K562 (cell line): ENCODE data around the gene METTL23. TPM values are rescaled to one million over a fixed set of nuclear protein-coding genes. Genes with fewer than 3 reads are reported as not detected.

Source experiments
- ARID2 ChIP-seq: fragments of 450-650 bp; IDR thresholded peaks from 2 replicates; pipeline ENCODE4 v1.6.1; 2017; ENCODE audit warnings: antibody characterized with exemption, mild to moderate bottlenecking
- BRD9 ChIP-seq: fragments of 450-650 bp; IDR thresholded peaks from 2 replicates; pipeline ENCODE4 v1.6.1; 2018; ENCODE audit warnings: low read depth; ENCODE audit not compliant: partially characterized antibody
- CXXC5 ChIP-seq: fragments of 250-450 bp; sonication (Bioruptor Pico); IDR thresholded peaks from 2 replicates; pipeline ENCODE4 v1.8.0; 2022; ENCODE audit warnings: inconsistent platforms, mild to moderate bottlenecking, moderate library complexity
- HDAC3 ChIP-seq: fragments of 450-650 bp; IDR thresholded peaks from 2 replicates; pipeline ENCODE4 v1.6.1; 2018; ENCODE audit warnings: borderline replicate concordance, mild to moderate bottlenecking, moderate library complexity; ENCODE audit not compliant: partially characterized antibody
- KLF16 ChIP-seq: IDR thresholded peaks from 2 replicates; pipeline ENCODE4 v1.6.1; 2016; ENCODE audit warnings: antibody characterized with exemption
- MCM2 ChIP-seq: fragments of 450-650 bp; IDR thresholded peaks from 2 replicates; pipeline ENCODE4 v1.6.1; 2017; ENCODE audit warnings: low read depth, mild to moderate bottlenecking
- POLR2AphosphoS5 ChIP-seq: IDR thresholded peaks from 2 replicates; pipeline ENCODE4 v1.6.1; 2011; ENCODE audit warnings: mild to moderate bottlenecking, low read depth, low read length, moderate library complexity; ENCODE audit not compliant: control insufficient read depth, insufficient read depth
- PURB ChIP-seq: sonication (generic); formaldehyde crosslinking; IDR thresholded peaks from 2 replicates; pipeline ENCODE4 v1.9.0; 2021; ENCODE audit warnings: low read depth, mild to moderate bottlenecking, missing genetic modification reagents
- RBFOX2 ChIP-seq: fragments of 200-400 bp; formaldehyde crosslinking; IDR thresholded peaks from 2 replicates; pipeline ENCODE4 v1.6.1; 2017; ENCODE audit warnings: low read depth, mild to moderate bottlenecking, low read length, moderate library complexity
- RBM25 ChIP-seq: fragments of 200-400 bp; formaldehyde crosslinking; IDR thresholded peaks from 2 replicates; pipeline ENCODE4 v1.6.1; 2018; ENCODE audit warnings: low read length, low read depth, moderate library complexity; ENCODE audit not compliant: severe bottlenecking
- ZNF232 ChIP-seq: sonication (generic); formaldehyde crosslinking; IDR thresholded peaks from 2 replicates; pipeline ENCODE4 v1.8.0; 2022; ENCODE audit warnings: mild to moderate bottlenecking, missing genetic modification reagents
- ZNF253 ChIP-seq: fragments of 250-450 bp; sonication (Bioruptor Pico); conservative IDR thresholded peaks from 2 replicates; pipeline ENCODE4 v1.6.1; 2021; ENCODE audit warnings: mild to moderate bottlenecking
- ZNF3 ChIP-seq: fragments of 250-450 bp; sonication (Bioruptor Pico); IDR thresholded peaks from 2 replicates; pipeline ENCODE4 v1.5.0; 2021; ENCODE audit warnings: mild to moderate bottlenecking, moderate library complexity
- polyA plus RNA-seq, 8 experiments: library from polyadenylated mRNA; depleted of rRNA in 4 of 8; stranded (reverse) in 5 of 8; unstranded in 3 of 8; fragments of >200 nt; fragmentation: Nextera tagmentation in 2 of 8; fragmentation: Illumina TruSeq in 1 of 8; extraction: Ambion mirVana in 2 of 8; extraction: Trizol in 1 of 8; gene quantifications; 2 replicates each; pipeline versions ENCODE4 v1.2.1 to v1.2.3, GENCODE V29; 2011 to 2014; ENCODE audit warnings: inconsistent platforms in 1 of 8, missing spikeins in 1 of 8
- total RNA-seq, 7 experiments: library from RNA; depleted of rRNA in 6 of 7; stranded (reverse); fragments of >200 nt in 6 of 7; fragmentation: Illumina TruSeq in 2 of 7; extraction: Trizol in 2 of 7; gene quantifications; 2 replicates each; pipeline versions ENCODE4 v1.2.1 to v1.2.3, GENCODE V29; 2011 to 2021; ENCODE audit warnings: low replicate concordance in 1 of 7
- TF ChIP-seq, protein P1 (sequence below): fragments of 450-650 bp; formaldehyde crosslinking; IDR thresholded peaks from 2 replicates; pipeline ENCODE4 v1.4.0; 2020; ENCODE audit warnings: mild to moderate bottlenecking, mixed read lengths
- TF ChIP-seq, protein P2 (sequence below): fragments of 450-650 bp; IDR thresholded peaks from 2 replicates; pipeline ENCODE4 v1.6.1; 2017; ENCODE audit warnings: antibody characterized with exemption, mild to moderate bottlenecking
- TF ChIP-seq, protein P3 (sequence below): fragments of 450-650 bp; formaldehyde crosslinking; IDR thresholded peaks from 2 replicates; pipeline ENCODE4 v1.4.0; 2020; ENCODE audit warnings: mild to moderate bottlenecking
- TF ChIP-seq, protein P4 (sequence below): IDR thresholded peaks from 2 replicates; pipeline ENCODE4 v1.6.1; 2011; ENCODE audit not compliant: insufficient read length; ENCODE audit errors: extremely low read depth

The METTL23 gene
- total and polyA plus RNA-seq, 9 of the 15 experiments (the other 6 are each of a cell fraction or from before 2014, with no cell fraction given) = 29.4 to 67.3 (median 41.6) TPM

DNA sequence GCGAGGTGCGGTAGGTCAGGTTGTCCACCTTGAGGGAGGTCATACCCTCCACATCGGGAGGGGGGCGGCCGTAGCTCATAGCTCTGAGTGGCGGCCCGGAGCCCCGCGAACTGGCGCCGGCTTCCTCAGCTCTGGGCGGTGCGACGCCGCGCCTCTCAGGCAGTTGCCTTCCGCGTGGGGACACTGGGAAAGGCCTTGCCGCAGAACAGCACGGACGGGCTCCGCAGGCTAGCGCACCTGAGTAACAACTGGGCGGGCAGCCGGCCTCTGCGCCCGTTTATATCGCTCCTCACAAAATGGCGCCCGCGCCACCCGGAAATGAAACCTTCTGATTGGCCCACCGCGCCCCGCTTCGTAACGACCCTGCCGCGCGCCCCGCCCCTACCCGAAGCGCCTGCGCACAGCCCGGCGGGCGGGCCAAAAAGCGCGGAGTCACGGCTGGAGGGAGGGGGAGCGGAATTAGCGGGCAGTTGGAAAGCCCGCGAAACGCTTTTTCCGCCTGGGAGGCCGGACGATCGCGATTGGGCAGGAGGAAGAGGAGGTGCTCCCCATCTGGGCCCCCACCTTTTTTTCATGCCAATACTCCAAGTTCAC, 10.5 kb downstream of the METTL23 start, which contains the start of gene SRSF2 (continued):
- TF ChIP-seq, protein P1, sequence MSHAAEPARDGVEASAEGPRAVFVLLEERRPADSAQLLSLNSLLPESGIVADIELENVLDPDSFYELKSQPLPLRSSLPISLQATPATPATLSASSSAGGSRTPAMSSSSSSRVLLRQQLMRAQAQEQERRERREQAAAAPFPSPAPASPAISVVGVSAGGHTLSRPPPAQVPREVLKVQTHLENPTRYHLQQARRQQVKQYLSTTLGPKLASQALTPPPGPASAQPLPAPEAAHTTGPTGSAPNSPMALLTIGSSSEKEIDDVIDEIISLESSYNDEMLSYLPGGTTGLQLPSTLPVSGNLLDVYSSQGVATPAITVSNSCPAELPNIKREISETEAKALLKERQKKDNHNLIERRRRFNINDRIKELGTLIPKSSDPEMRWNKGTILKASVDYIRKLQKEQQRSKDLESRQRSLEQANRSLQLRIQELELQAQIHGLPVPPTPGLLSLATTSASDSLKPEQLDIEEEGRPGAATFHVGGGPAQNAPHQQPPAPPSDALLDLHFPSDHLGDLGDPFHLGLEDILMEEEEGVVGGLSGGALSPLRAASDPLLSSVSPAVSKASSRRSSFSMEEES (CRISPR knock-in tag) = no peak
- TF ChIP-seq, protein P2, sequence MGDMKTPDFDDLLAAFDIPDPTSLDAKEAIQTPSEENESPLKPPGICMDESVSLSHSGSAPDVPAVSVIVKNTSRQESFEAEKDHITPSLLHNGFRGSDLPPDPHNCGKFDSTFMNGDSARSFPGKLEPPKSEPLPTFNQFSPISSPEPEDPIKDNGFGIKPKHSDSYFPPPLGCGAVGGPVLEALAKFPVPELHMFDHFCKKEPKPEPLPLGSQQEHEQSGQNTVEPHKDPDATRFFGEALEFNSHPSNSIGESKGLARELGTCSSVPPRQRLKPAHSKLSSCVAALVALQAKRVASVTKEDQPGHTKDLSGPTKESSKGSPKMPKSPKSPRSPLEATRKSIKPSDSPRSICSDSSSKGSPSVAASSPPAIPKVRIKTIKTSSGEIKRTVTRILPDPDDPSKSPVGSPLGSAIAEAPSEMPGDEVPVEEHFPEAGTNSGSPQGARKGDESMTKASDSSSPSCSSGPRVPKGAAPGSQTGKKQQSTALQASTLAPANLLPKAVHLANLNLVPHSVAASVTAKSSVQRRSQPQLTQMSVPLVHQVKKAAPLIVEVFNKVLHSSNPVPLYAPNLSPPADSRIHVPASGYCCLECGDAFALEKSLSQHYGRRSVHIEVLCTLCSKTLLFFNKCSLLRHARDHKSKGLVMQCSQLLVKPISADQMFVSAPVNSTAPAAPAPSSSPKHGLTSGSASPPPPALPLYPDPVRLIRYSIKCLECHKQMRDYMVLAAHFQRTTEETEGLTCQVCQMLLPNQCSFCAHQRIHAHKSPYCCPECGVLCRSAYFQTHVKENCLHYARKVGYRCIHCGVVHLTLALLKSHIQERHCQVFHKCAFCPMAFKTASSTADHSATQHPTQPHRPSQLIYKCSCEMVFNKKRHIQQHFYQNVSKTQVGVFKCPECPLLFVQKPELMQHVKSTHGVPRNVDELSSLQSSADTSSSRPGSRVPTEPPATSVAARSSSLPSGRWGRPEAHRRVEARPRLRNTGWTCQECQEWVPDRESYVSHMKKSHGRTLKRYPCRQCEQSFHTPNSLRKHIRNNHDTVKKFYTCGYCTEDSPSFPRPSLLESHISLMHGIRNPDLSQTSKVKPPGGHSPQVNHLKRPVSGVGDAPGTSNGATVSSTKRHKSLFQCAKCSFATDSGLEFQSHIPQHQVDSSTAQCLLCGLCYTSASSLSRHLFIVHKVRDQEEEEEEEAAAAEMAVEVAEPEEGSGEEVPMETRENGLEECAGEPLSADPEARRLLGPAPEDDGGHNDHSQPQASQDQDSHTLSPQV = no peak
- TF ChIP-seq POLR2AphosphoS5 (peak; percentile 99), PURB (no peak), HDAC3 (no peak), ZNF253 (CRISPR knock-in tag) (no peak), ZNF3 (CRISPR knock-in tag) (no peak), RBM25 (no peak), KLF16 (no peak), ARID2 (no peak), BRD9 (peak; percentile 28), ZNF232 (CRISPR knock-in tag) (peak; percentile 82; the same call in 1 of the 2 replicates), RBFOX2 (peak; percentile 95), MCM2 (no peak), CXXC5 (CRISPR knock-in tag) (peak; percentile 83)
- TF ChIP-seq, protein P3, sequence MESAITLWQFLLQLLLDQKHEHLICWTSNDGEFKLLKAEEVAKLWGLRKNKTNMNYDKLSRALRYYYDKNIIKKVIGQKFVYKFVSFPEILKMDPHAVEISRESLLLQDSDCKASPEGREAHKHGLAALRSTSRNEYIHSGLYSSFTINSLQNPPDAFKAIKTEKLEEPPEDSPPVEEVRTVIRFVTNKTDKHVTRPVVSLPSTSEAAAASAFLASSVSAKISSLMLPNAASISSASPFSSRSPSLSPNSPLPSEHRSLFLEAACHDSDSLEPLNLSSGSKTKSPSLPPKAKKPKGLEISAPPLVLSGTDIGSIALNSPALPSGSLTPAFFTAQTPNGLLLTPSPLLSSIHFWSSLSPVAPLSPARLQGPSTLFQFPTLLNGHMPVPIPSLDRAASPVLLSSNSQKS (CRISPR knock-in tag) = no peak
- TF ChIP-seq, protein P4, sequence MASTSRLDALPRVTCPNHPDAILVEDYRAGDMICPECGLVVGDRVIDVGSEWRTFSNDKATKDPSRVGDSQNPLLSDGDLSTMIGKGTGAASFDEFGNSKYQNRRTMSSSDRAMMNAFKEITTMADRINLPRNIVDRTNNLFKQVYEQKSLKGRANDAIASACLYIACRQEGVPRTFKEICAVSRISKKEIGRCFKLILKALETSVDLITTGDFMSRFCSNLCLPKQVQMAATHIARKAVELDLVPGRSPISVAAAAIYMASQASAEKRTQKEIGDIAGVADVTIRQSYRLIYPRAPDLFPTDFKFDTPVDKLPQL = peak; percentile 91
